Uterus (tissue), 2 donors: ENCODE data around the gene TBC1D21.

Source experiments
- POLR2A ChIP-seq, 2 donors: fragments of 450-650 bp; IDR thresholded peaks; one replicate each; pipeline ENCODE4 v1.6.1; 2016; ENCODE audit warnings: antibody characterized with exemption in 2 of 2, mild to moderate bottlenecking in 1 of 2, moderate library complexity in 1 of 2
- TF ChIP-seq, protein P1 (sequence below), 4 experiments: fragments of 200-600 bp in 2 of 4; fragments of 450-650 bp in 2 of 4; sonication (generic) in 2 of 4; IDR thresholded peaks; one replicate each; pipeline ENCODE4 v1.5.1; 2016 to 2019; ENCODE audit warnings: antibody characterized with exemption in 4 of 4, mild to moderate bottlenecking in 2 of 4, moderate library complexity in 1 of 4

DNA sequence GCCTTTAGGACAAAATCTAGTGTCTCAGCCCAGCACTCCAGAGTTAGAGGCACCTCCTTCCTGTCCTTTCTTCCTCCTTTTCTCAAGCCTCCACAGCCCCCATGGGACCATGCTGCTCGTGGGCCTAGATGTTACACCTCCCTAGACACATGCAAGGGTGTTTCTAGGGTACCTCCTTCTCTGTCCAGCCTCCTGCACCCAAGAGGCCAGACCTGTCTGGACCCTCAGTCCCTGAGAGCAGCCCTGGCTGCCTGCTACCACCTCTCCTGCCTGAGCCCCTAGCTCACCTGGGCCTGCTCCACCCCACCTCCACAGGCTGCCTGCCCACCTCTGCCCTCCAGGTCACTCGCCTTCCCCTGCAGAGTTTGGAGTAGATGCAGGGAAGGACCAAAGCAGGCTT, 58.1 kb downstream of the TBC1D21 start:
- no peak for TF ChIP-seq POLR2A (IDR thresholded peaks at IDR 0.05)
- TF ChIP-seq, protein P1, sequence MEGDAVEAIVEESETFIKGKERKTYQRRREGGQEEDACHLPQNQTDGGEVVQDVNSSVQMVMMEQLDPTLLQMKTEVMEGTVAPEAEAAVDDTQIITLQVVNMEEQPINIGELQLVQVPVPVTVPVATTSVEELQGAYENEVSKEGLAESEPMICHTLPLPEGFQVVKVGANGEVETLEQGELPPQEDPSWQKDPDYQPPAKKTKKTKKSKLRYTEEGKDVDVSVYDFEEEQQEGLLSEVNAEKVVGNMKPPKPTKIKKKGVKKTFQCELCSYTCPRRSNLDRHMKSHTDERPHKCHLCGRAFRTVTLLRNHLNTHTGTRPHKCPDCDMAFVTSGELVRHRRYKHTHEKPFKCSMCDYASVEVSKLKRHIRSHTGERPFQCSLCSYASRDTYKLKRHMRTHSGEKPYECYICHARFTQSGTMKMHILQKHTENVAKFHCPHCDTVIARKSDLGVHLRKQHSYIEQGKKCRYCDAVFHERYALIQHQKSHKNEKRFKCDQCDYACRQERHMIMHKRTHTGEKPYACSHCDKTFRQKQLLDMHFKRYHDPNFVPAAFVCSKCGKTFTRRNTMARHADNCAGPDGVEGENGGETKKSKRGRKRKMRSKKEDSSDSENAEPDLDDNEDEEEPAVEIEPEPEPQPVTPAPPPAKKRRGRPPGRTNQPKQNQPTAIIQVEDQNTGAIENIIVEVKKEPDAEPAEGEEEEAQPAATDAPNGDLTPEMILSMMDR (IDR thresholded peaks at IDR 0.05), result no peak
